ENCODE results near the gene STX1A. TPM values are rescaled to one million over a fixed set of nuclear protein-coding genes. Genes with fewer than 3 reads are reported as not detected.

STX1A gene
- total and polyA plus RNA-seq, 2 of the 13 experiments (the other 11 are each of a cell fraction or from before 2014, with no cell fraction given): 6.1 to 12.2 TPM

- TF ChIP-seq GMEB1 (CRISPR knock-in tag; IDR thresholded peaks at IDR 0.05; ENCODE audit: borderline replicate concordance) (0 out of 2 replicates have a peak, but pooled peaks have one; percentile 32), ZNF367 (CRISPR knock-in tag; IDR thresholded peaks at IDR 0.05; ENCODE audit: borderline replicate concordance) (no peak), ERF (CRISPR knock-in tag; IDR thresholded peaks at IDR 0.05) (no peak; the same call in 1 of the 2 replicates), TRIM24 (CRISPR knock-in tag; IDR thresholded peaks at IDR 0.05) (no peak), NAIF1 (CRISPR knock-in tag; IDR thresholded peaks at IDR 0.05; ENCODE audit: borderline replicate concordance) (no peak), MAF1 (CRISPR knock-in tag; IDR thresholded peaks at IDR 0.05; ENCODE audit: borderline replicate concordance) (no peak), HIC2 (CRISPR knock-in tag; IDR thresholded peaks at IDR 0.05; ENCODE audit: low read depth) (peak; percentile 50; the same call in 1 of the 2 replicates), PHF20 (CRISPR knock-in tag; IDR thresholded peaks at IDR 0.05) (peak; percentile 57), ZNF547 (CRISPR knock-in tag; IDR thresholded peaks at IDR 0.05) (0 out of 2 replicates have a peak, but pooled peaks have one; percentile 17), RARA (CRISPR knock-in tag; IDR thresholded peaks at IDR 0.05) (0 out of 2 replicates have a peak, but pooled peaks have one; percentile 20), PCBP1 (IDR thresholded peaks at IDR 0.05; ENCODE audit: borderline replicate concordance, low read depth, low read length) (0 out of 2 replicates have a peak, but pooled peaks have one; percentile 37), RXRB (CRISPR knock-in tag; IDR thresholded peaks at IDR 0.05; ENCODE audit: borderline replicate concordance) (peak; percentile 7; the same call in 1 of the 2 replicates), SOX5 (CRISPR knock-in tag; IDR thresholded peaks at IDR 0.05; ENCODE audit: borderline replicate concordance) (peak; percentile 17; the same call in 1 of the 2 replicates), NFKBIZ (CRISPR knock-in tag; IDR thresholded peaks at IDR 0.05) (no peak), DRAP1 (CRISPR knock-in tag; IDR thresholded peaks at IDR 0.05) (no peak), ZNF136 (CRISPR knock-in tag; IDR thresholded peaks at IDR 0.05; ENCODE audit: low read depth) (0 out of 2 replicates have a peak, but pooled peaks have one; percentile 47), MBD4 (IDR thresholded peaks at IDR 0.05; ENCODE audit: borderline replicate concordance, low read length) (no peak), SAP130 (CRISPR knock-in tag; IDR thresholded peaks at IDR 0.05; ENCODE audit: low read depth) (peak; percentile 86), UBTF (CRISPR knock-in tag; IDR thresholded peaks at IDR 0.05) (0 out of 2 replicates have a peak, but pooled peaks have one; percentile 33), KLF12 (CRISPR knock-in tag; IDR thresholded peaks at IDR 0.05; ENCODE audit: borderline replicate concordance) (no peak), ZNF790 (CRISPR knock-in tag; IDR thresholded peaks at IDR 0.05; ENCODE audit: borderline replicate concordance) (no peak), TFAP4 (IDR thresholded peaks at IDR 0.05; ENCODE audit: borderline replicate concordance, low read depth) (peak; percentile 94)
These were observed 23.5 kb upstream of the STX1A start (continued) for GRCh38 chr7:73742753-73743641.
